PFSK-1 (cell line): ENCODE data around the gene UCN3.

Experiments
- POLR2AphosphoS5 ChIP-seq: IDR thresholded peaks from 2 replicates; pipeline ENCODE4 v1.6.1; 2012; ENCODE audit warnings: low read depth, mild to moderate bottlenecking, control low read depth, low read length, moderate library complexity
- TAF1 ChIP-seq: IDR thresholded peaks from 2 replicates; pipeline ENCODE4 v1.6.1; 2012; ENCODE audit warnings: low read length, control low read depth, borderline replicate concordance; ENCODE audit not compliant: insufficient read depth

DNA sequence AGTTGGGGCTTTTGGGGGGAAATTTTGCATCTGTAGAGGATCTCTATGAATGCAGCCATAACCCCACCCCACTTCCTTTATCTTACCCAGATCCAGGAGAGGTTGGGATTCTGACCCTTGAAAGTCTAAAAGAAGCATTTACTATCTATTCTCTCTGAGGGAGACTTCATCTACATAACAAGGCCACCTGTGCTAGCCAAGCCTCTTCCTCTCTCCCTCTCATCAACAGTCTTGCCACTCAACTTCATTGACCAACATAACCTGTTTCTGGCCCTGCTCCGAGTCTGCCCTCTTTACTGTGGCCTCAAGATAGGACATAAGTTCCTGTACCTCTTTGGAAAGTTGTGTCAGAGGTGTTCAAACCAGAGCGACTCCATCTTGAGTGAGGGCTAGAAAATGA lies 20.5 kb downstream of the UCN3 start:
- TF ChIP-seq TAF1: no peak
- TF ChIP-seq POLR2AphosphoS5: no peak
